Natural killer cell treated with Interleukin-12 subunit alpha and Interleukin-12 subunit beta and Interleukin-15 and Interleukin-18, amount 100 ng/mL, for 72 hours (primary cell): ENCODE results near the gene SORCS2. TPM values are rescaled to one million over a fixed set of nuclear protein-coding genes. Genes with fewer than 3 reads are reported as not detected.

ENCODE experiments used
- ATAC-seq, 2 donors: fragments of 150-1000 bp; cut with Tn5 transposase in 1 of 2; sonication (Bioruptor Pico), chemical (Tn5 transposase) in 1 of 2; 2 replicates each; pipeline ENCODE4 v1.10.0; 2021
- DNase-seq: peaks from one replicate; pipeline ENCODE4 v3.0.0; 2022; ENCODE audit warnings: low spot score
- H3K27ac Mint-ChIP-seq, 2 donors: 1 replicate in 1 of 2; 2 replicates in 1 of 2; pipeline ENCODE4 v1.8.0; 2022; ENCODE audit warnings: mixed read lengths in 2 of 2, mild to moderate bottlenecking in 1 of 2, moderate library complexity in 1 of 2
- H3K27me3 Mint-ChIP-seq, 2 donors: 1 replicate in 1 of 2; 2 replicates in 1 of 2; pipeline ENCODE4 v1.8.0; 2022; ENCODE audit warnings: mixed read lengths in 2 of 2
- H3K36me3 Mint-ChIP-seq: one replicate; pipeline ENCODE4 v1.8.0; 2022; ENCODE audit warnings: mixed read lengths
- H3K4me1 Mint-ChIP-seq, 2 donors: 1 replicate in 1 of 2; 2 replicates in 1 of 2; pipeline ENCODE4 v1.8.0; 2022; ENCODE audit warnings: low read depth in 2 of 2, mixed read lengths in 2 of 2, mild to moderate bottlenecking in 1 of 2
- H3K4me3 Mint-ChIP-seq: one replicate; pipeline ENCODE4 v1.8.0; 2022; ENCODE audit warnings: mixed read lengths
- H3K9me3 Mint-ChIP-seq: 2 replicates; pipeline ENCODE4 v1.8.0; 2022; ENCODE audit warnings: mixed read lengths
- total RNA-seq, 2 donors: library from RNA; stranded (reverse); gene quantifications; one replicate each; pipeline ENCODE4 v1.2.3, GENCODE V29; 2022

SORCS2 gene
- total RNA-seq, 2 donors from 2014 or later, result 0.17 to 0.21 TPM

DNA sequence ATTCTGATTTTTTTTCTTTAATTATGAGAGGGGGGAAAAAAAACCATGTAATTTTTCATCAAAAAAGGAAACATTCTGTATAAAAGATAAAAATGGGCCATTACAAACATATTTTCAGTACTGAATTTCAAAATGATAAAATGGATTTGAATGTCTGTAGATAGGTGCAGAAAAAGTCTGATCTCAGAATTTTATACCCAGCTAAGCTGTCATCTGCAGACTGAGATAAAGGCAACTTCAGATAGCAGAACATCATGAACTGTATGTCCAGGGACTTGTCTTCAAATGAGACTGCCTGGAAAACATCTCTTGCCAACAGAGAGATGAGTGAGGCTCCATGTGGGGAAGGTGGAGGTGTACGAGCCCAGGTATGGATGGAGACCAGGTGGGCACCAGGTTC lies 360.9 kb downstream of the SORCS2 start:
- Mint-ChIP-seq H3K9me3 (peaks cover 22% of the 10 kb centered on the region), H3K27ac (no peak overlapping the region), H3K4me3 (no peak overlapping the region), H3K27me3 (peaks cover 8 to 10% of the 10 kb centered on the region in 2 donors), H3K36me3 (peaks cover 37% of the 10 kb centered on the region), H3K4me1 (peaks cover 0 to 5% of the 10 kb centered on the region in 2 donors)
- no peak for DNase-seq
- ATAC-seq, result no peak

DNA sequence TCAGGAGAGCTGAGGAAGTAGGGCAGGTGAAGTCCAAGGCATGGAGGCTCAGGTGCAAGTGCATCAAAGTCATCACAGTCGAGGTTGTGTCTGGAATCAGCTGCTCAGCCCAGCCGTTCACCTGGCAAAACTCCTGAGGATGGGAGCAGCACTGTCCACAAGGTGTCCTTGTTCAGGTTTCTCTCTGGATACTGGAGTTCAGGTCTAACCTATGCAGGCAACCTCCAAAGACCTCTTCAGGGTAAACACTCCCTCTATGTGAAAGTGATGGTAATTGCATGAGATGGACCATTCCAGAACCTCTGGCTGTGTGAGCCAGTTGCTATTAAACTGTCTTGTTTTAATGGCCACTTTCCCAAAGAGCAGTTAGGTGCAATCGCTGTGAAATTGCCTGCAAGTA lies 362.6 kb downstream of the SORCS2 start:
- Mint-ChIP-seq H3K4me1 (peaks cover 0 to 5% of the 10 kb centered on the region in 2 donors), H3K4me3 (no peak overlapping the region), H3K9me3 (peaks cover 22% of the 10 kb centered on the region), H3K27me3 (peaks cover 6 to 8% of the 10 kb centered on the region in 2 donors), H3K36me3 (peaks cover 37% of the 10 kb centered on the region), H3K27ac (no peak overlapping the region)
- no peak for DNase-seq
- no peak for ATAC-seq

DNA sequence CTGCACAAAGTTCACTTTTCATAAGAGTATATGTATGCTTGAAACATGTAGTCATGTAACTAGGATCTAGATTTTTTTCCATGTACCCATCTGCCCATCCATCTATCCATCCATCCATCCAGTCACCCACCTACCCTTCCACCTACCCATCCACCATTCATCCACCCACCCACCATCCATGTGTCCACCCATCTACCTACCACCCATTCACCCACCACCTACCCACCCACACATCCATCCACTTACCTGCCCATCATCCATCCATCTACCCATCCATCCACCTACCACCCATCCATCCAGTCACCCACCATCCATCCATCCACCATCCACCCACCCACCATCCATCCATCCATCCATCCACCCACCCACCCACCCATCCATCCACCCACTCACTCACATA lies 364.2 kb downstream of the SORCS2 start:
- Mint-ChIP-seq H3K36me3 (peaks cover 37% of the 10 kb centered on the region), H3K27ac (no peak overlapping the region), H3K4me3 (no peak overlapping the region), H3K27me3 (peaks cover 6 to 8% of the 10 kb centered on the region in 2 donors), H3K9me3 (peaks cover 22% of the 10 kb centered on the region), H3K4me1 (peaks cover 0 to 5% of the 10 kb centered on the region in 2 donors)
- ATAC-seq (no peak), DNase-seq (no peak)

DNA sequence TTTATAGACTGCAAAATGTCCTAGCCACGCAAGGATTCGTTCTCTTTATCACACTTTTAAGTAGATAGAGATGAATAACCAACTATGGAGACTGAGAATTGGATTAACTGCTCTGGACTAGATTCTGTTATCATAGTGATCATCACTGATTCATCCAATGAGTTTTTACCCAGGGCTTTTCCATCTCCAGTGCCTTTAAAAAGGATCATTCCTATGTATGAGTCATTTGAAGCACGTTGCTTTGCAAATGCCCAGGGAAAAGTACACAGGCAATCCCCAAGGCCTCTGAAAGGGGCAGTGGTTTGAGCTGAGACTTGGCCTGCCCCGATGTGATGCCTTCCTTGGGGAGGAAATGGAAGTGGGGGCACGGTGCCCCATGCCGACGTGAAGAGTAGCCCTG lies 365.1 kb downstream of the SORCS2 start:
- peaks cover 35% of the 10 kb centered on the region for H3K36me3 Mint-ChIP-seq
- H3K27me3 Mint-ChIP-seq, result peaks cover 6 to 8% of the 10 kb centered on the region in 2 donors
- H3K4me1 Mint-ChIP-seq, result peaks cover 0 to 5% of the 10 kb centered on the region in 2 donors
- ATAC-seq (no peak), DNase-seq (no peak)
- no peak overlapping the region for H3K27ac Mint-ChIP-seq
- peaks cover 22% of the 10 kb centered on the region for H3K9me3 Mint-ChIP-seq
- H3K4me3 Mint-ChIP-seq, result no peak overlapping the region

DNA sequence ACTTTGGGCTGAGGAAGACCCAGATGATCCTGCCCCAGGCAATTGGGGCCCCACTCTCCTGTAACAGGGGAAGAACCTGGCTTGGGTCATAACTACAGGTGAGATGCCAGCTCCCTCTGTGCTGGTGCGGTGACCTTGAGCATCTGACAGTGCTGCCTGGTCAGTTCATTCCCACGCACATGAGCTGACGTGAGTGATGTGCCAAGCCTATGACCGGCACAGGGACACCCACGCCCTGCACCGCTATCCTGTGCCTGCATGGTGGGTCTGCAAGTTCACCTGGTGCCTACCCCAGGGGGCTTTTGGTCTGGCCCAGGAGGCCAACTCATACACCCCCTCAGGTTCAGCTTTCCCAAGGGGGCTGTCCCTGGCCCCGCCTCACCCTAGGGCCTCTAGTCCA lies 366.1 kb downstream of the SORCS2 start:
- H3K27me3 Mint-ChIP-seq, result peaks cover 6 to 8% of the 10 kb centered on the region in 2 donors
- H3K27ac Mint-ChIP-seq, result no peak overlapping the region
- H3K9me3 Mint-ChIP-seq, result peaks cover 16% of the 10 kb centered on the region
- H3K4me1 Mint-ChIP-seq, result peaks cover 0 to 5% of the 10 kb centered on the region in 2 donors
- H3K4me3 Mint-ChIP-seq, result no peak overlapping the region
- ATAC-seq (no peak), DNase-seq (no peak)
- H3K36me3 Mint-ChIP-seq, result peaks cover 25% of the 10 kb centered on the region

DNA sequence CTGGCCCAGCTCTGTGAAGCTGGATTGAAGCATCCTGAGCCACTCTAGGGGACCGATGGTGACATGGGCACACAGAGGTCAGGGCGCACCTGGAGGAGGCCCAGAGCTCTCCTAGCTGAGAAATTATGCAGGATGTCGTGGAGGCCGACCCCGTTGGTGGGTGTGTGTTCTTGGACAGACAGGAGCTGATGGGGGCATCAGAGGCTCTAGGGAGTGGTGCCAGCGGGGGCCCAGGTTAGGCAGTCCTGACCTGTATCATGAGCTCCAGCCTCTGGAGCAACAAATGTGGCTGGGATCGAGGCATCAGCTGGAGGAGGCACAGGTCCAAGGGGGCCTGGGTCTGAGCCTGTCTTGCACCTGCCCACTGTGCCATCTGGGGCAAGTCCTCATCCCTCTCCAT lies 367.0 kb downstream of the SORCS2 start:
- H3K9me3 Mint-ChIP-seq, result peaks cover 9% of the 10 kb centered on the region
- no peak for ATAC-seq
- H3K4me3 Mint-ChIP-seq, result no peak overlapping the region
- peaks cover 0 to 4% of the 10 kb centered on the region in 2 donors for H3K4me1 Mint-ChIP-seq
- no peak overlapping the region for H3K27ac Mint-ChIP-seq
- peaks cover 6 to 8% of the 10 kb centered on the region in 2 donors for H3K27me3 Mint-ChIP-seq
- peaks cover 16% of the 10 kb centered on the region for H3K36me3 Mint-ChIP-seq
- no peak for DNase-seq

DNA sequence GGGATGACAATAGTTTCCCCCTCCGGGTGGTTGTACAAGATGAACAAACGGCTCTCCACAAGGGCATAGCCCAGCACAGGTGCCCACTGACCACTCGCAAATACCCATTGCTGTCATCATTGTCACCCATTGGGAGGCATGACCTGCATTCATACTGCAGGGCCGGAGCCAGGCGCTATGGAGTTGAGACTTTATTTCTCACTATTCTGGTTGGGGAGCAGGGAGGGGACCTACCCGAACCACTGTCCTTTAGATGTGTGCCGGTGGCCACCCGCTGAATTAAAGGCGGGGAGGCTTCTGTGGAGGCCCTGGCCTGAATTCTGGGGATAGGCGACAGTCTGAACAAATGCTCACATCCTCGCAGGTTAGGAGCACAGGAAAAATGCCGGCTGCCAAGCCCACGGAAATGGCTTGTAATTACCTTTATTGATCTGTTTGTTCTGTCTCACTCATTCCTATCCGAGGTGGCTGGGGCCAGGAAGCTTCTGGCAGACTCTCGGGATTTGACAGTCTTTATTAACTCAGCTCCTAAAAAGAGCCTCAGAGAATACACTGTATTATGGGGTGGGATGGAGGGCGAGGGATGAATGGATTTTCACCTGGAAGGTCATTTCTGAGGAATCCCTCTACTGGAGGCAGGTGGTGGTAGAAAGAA lies 367.5 kb downstream of the SORCS2 start:
- Mint-ChIP-seq H3K4me1 (no peaks in the 10 kb centered on the region), H3K27me3 (peaks cover 2 to 8% of the 10 kb centered on the region in 2 donors), H3K4me3 (no peak overlapping the region), H3K9me3 (peaks cover 5% of the 10 kb centered on the region), H3K27ac (no peak overlapping the region), H3K36me3 (peaks cover 12% of the 10 kb centered on the region)
- no peak for ATAC-seq
- no peak for DNase-seq

DNA sequence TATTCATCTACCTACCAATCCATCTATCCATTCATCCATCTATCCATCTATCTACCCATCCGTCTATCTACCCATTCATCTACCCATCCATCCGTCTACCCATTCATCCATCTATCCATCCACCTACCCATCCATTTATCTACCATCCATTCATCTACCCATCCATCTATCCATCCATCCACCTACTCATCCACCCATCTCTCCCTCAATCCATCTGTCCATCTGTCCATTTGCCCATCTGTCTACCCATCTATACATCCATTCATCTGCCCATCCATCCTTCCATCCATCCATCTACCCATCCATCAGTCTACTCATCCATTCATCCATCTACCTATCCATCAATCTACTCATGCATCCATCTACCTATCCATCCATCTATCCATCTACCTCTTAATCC lies 369.2 kb downstream of the SORCS2 start:
- no peak for ATAC-seq
- Mint-ChIP-seq H3K36me3 (peaks cover 6% of the 10 kb centered on the region), H3K4me3 (no peak overlapping the region), H3K4me1 (no peaks in the 10 kb centered on the region), H3K27me3 (peaks cover 2 to 7% of the 10 kb centered on the region in 2 donors), H3K9me3 (peaks cover 5% of the 10 kb centered on the region), H3K27ac (no peak overlapping the region)
- no peak for DNase-seq

DNA sequence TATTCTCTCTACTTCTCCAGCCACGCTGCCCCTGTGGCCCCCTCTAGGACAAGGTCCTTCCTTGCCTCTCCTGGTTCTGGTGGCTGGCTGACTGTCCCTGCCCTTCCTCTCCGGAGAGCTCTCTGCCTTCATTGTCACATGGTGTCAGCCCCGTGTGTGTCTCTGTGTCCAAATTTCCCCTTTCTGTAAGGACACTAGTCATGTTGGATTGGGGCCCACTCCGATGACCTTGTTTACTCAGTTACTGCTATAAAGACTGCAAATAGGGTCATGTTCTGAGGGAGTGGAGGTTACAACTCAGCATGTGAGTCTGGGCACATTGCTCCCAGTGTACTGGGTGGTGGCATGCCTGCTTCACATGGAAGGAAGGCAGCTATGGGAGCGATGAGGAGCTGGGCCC lies 371.9 kb downstream of the SORCS2 start:
- no peak overlapping the region for H3K4me3 Mint-ChIP-seq
- ATAC-seq (no peak), DNase-seq (no peak)
- no peaks in the 10 kb centered on the region for H3K27me3 Mint-ChIP-seq
- H3K9me3 Mint-ChIP-seq, result no peaks in the 10 kb centered on the region
- H3K36me3 Mint-ChIP-seq, result no peaks in the 10 kb centered on the region
- H3K4me1 Mint-ChIP-seq, result no peaks in the 10 kb centered on the region
- H3K27ac Mint-ChIP-seq, result no peak overlapping the region

DNA sequence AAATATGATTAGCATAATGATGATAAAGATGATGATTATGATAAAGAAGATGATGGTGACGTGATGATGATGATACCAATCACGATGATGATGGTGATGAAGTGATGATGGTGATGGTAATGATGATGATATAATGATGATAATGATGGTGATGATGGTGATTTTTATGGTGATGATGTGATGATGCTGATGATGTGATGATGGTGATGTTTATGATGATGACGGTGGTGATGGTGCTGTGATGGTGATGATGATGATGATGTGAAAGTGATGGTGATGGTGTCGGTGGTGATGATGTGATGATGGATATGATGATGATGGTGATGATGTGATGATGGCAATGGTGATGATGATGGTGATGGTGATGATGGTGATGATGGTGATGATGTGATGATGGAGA lies 373.1 kb downstream of the SORCS2 start:
- no peaks in the 10 kb centered on the region for H3K27me3 Mint-ChIP-seq
- H3K4me1 Mint-ChIP-seq, result no peaks in the 10 kb centered on the region
- no peaks in the 10 kb centered on the region for H3K9me3 Mint-ChIP-seq
- H3K27ac Mint-ChIP-seq, result no peak overlapping the region
- H3K4me3 Mint-ChIP-seq, result no peak overlapping the region
- ATAC-seq, result no peak
- H3K36me3 Mint-ChIP-seq, result no peaks in the 10 kb centered on the region
- DNase-seq, result no peak

DNA sequence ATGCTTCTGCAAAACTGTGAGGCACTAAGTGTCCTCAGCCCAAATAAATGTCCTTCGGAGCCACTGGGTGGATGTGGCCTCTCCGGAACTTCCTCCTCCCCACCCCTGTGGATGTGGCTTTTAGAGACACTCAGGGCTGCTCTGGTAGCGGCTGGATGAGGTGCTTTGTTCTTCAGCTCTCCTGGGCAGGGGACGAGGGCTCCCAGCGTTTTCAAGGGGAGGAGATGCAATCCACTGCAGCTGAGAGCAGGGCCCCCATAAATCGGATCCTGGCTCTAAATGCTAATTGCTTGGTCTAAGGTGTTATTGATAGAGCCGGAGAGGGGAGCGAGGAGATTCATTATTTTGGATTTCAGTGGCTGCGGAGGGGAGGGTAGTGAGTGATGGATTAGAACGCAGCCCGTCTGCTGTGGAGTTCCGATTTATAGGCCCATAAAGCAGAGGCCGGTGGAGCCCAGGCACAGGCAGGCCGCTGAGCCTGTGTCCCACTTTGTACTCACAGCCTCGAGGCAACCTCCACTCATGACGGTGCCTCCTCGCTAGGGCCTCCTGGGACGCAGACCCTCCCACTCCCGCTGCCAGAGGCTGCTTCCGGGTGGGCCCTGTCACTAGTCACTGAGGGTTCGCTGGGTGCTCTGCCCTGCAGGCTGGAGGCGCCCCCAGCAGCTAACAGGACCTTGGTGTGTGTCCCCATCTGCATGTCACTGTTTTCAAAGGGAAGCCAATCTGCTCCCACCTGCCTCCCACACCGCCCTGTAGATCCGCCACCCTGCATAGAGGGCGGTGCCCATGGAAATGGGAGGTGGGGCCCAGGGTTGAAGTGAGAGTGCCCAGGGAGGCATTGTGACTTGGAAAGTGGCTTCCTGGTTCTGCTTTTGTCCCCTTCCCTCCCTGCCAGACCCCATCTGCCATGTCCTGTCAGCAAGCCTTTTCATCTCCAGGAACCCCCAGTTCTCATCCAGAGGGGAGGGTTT lies 377.8 kb downstream of the SORCS2 start:
- Mint-ChIP-seq H3K4me3 (no peak overlapping the region), H3K36me3 (no peaks in the 10 kb centered on the region), H3K9me3 (no peaks in the 10 kb centered on the region), H3K4me1 (no peaks in the 10 kb centered on the region), H3K27ac (no peak overlapping the region), H3K27me3 (peaks cover 0 to 7% of the 10 kb centered on the region in 2 donors)
- DNase-seq (peak; percentile 29), ATAC-seq (no peak)

DNA sequence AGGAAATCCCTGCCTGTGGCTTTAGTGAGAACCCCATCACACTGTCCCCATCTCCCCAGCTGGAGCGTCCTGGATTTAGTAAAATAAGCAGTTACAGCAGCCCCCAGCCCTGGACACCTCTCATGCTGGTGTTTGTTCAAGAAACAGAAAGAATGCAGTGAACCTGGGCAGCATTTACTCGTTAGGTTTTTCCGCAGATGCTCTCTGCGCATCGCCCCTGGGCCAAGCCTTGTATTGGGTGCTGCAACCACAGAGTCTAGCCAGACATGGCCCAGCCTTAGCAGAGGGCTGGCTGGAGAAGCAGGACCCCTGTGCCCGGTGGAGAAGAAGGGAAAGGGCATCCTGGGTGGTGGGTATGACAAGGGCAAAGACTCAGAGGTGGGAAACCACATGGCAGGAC lies 378.7 kb downstream of the SORCS2 start:
- ATAC-seq, result no peak
- H3K27ac Mint-ChIP-seq, result no peak overlapping the region
- H3K36me3 Mint-ChIP-seq, result peaks cover 7% of the 10 kb centered on the region
- no peaks in the 10 kb centered on the region for H3K4me1 Mint-ChIP-seq
- H3K27me3 Mint-ChIP-seq, result peaks cover 5 to 11% of the 10 kb centered on the region in 2 donors
- H3K4me3 Mint-ChIP-seq, result no peak overlapping the region
- peaks cover 5% of the 10 kb centered on the region for H3K9me3 Mint-ChIP-seq
- no peak for DNase-seq

DNA sequence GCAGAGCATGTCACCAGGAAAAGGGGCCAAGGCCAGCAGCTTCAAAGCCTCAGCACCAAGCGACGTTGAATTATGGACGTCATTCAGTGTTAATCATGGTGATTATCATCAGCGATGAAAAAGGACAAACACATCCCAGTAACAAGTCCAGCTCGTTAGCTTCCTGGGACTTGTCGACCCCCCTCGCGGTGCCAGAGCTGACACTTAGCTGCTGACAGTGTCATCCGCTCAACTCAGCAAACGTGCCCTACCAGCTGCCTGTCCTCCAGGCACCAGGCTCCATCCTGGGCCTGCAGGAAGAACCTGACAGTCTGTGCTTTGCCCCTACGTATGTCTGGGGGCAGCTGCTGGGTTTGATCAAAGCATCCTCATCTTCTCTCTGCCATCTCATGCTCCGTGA lies 379.4 kb downstream of the SORCS2 start:
- Mint-ChIP-seq H3K4me1 (no peaks in the 10 kb centered on the region), H3K27me3 (peaks cover 6 to 11% of the 10 kb centered on the region in 2 donors), H3K36me3 (peaks cover 14% of the 10 kb centered on the region), H3K27ac (no peak overlapping the region), H3K4me3 (no peak overlapping the region), H3K9me3 (peaks cover 11% of the 10 kb centered on the region)
- DNase-seq (no peak), ATAC-seq (no peak)

DNA sequence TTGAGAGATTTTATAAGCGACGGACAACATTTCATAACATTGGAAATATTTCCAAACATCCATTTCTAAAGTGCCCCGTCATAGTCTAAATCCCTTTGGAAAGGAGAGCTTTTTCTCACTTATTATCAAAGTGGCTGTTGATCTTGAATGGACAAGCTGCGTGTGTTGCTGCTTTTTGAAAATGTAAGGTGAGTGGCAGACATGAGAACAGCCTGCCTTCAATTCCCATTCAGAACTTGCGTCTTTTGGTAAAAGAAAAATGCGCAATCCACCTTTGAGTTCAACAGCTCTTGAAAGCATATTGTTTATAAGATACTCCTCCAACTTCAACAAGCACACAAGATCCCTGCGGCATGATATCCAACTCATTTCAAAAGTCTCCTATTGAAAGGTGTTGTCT lies 380.6 kb downstream of the SORCS2 start:
- Mint-ChIP-seq H3K4me3 (no peak overlapping the region), H3K36me3 (peaks cover 24% of the 10 kb centered on the region), H3K9me3 (peaks cover 21% of the 10 kb centered on the region), H3K27ac (no peak overlapping the region), H3K4me1 (no peaks in the 10 kb centered on the region), H3K27me3 (peaks cover 6 to 11% of the 10 kb centered on the region in 2 donors)
- ATAC-seq (no peak), DNase-seq (no peak)
